SHP77 treated with DMSO at 0.1 percent for 48 hours (cell line): ENCODE results near the gene CCDC170.
"Not testable (repeated sequence)": the region's sequence is repeated elsewhere in the genome, so short reads cannot be mapped to it uniquely, and the experiment has no call there.

Experiments
- DNase-seq: peaks from one replicate; lab custom pipeline; 2025; lab: John Stamatoyannopoulos, UW

Gene CCDC170, protein sequence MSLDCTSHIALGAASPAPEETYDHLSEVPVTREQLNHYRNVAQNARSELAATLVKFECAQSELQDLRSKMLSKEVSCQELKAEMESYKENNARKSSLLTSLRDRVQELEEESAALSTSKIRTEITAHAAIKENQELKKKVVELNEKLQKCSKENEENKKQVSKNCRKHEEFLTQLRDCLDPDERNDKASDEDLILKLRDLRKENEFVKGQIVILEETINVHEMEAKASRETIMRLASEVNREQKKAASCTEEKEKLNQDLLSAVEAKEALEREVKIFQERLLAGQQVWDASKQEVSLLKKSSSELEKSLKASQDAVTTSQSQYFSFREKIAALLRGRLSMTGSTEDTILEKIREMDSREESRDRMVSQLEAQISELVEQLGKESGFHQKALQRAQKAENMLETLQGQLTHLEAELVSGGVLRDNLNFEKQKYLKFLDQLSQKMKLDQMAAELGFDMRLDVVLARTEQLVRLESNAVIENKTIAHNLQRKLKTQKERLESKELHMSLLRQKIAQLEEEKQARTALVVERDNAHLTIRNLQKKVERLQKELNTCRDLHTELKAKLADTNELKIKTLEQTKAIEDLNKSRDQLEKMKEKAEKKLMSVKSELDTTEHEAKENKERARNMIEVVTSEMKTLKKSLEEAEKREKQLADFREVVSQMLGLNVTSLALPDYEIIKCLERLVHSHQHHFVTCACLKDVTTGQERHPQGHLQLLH

DNA sequence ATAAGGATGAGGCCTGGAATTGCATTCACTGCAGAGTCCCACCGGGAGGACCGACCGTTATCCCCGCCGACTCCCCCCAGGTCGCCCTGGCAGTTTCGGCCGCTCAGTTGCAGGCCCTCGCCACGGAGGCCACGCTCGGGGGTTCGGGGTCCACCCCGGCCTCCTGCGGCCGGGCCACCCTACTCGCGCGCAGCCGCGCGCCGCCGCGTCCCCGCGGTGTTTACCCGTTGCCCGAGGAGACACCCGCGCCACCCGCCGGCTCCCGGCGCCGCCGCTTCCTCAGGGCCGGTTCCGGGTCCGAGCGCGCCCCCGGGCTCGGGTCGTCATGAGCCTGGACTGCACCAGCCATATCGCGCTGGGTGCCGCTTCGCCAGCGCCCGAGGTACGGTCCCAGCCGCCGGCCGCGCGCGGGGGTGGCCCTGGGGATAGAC lies at the start of gene CCDC170:
Gene CCDC170 (plus strand): TSS at position 214 of the 431 bp plus-strand sequence. CDS start 112 bp downstream, at position 326.
- no peak for DNase-seq

DNA sequence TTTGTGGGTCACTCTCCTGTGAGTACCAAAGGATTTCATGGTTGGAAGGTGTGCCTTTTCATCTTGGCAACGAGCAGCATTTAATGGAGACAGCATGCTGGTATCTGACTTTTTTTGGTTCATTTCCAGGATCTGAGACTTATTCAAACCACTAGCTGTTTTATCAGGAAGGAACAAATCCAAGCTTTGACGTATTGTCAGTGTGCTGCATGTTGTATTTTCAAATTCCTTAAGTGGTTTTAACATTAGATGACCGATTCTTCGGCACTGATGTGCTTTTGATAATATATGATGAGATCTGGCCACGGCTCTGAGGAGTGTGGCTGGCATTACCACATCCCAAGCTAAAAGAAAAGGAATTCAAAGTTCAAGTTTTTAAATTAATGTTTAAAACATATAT lies 48.3 kb upstream of the CCDC170 start:
- no peak for DNase-seq

DNA sequence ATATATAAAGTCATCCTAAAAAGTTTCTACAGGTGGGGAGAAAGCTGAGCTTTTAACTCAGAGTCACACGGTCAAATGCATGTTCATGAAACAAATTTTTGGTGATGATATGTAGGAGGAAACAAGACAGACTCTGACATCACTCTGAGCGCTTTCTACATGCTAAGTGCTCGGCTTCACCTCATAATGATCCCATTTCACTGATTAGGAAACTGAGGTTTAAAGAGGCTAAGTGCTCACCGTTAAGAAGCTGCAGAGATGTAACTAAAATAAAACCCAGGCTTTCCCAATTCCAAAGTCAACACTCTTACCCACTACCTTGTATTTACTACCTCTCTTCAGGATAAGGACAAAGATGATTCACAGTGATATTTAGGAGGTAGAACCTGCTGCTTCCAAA lies 46.6 kb upstream of the CCDC170 start:
- no peak for DNase-seq

DNA sequence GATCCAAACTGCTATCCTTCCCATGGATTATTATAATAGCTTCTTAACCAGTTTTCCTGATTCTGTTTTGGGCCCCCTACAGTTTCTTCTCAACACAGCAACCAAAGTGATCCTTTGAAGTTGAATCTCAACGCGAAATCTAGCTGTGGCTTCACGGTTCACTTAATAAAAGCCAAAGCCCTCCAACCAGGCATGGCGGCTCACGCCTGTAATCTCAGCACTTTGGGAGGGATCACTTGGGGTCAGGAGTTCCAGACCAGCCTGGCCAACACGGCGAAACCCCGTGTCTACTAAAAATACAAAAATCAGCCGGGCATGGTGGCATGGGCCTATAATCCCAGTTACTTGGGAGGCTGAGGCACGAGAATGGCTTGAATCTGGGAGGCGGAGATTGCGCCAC lies 45.2 kb upstream of the CCDC170 start:
- DNase-seq: no peak

- not testable (repeated sequence) for DNase-seq
Observed at GRCh38 chr6:151450928-151451327, 42.9 kb upstream of the CCDC170 start.

GRCh38 chr6:151451417-151451949 lies 42.3 kb upstream of the CCDC170 start:
- no peak for DNase-seq

DNA sequence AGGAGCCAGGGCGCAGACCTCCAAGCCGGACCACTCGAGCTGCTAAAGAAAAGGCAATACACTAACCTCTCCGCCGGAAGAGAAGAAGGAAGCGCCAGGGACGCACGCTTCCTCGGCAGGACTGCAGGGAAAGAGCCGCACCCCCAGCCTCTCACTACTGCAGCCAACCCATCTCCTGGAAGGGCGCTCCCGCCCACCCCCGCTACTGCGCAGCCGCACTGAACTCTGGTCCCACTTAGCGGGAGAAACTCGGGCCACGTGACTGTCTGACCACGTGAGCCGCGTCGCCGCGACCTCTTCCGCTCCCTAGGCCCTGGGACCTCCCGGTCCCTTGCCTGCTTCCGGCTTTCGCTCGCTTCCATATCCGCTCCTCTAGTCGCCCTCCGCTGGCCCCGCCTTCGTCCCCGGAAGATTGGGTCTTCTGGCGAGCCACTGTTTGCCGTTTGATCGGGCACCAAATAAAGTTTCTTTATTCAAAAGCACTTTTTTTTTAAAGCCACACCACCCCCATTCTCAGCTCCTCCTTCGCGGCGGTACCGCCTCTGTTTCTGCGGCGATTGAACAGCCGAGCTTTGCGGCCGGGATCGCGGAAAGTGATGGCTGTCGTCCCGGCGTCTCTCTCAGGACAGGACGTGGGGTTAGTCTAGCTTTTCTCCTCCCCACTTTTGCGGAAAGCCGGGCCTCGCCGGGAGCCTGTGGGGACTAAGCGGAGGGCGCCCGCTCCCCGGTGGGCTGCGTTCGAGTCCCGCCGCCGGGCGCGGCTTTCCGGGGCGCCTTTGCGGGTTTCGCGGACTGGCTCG lies 41.7 kb upstream of the CCDC170 start, which contains the start of gene RMND1:
Gene RMND1 (minus strand): TSS at position 177 of the 800 bp plus-strand sequence. CDS start 6,315 bp downstream, outside the sequence.
- peak; percentile 99 for DNase-seq

DNA sequence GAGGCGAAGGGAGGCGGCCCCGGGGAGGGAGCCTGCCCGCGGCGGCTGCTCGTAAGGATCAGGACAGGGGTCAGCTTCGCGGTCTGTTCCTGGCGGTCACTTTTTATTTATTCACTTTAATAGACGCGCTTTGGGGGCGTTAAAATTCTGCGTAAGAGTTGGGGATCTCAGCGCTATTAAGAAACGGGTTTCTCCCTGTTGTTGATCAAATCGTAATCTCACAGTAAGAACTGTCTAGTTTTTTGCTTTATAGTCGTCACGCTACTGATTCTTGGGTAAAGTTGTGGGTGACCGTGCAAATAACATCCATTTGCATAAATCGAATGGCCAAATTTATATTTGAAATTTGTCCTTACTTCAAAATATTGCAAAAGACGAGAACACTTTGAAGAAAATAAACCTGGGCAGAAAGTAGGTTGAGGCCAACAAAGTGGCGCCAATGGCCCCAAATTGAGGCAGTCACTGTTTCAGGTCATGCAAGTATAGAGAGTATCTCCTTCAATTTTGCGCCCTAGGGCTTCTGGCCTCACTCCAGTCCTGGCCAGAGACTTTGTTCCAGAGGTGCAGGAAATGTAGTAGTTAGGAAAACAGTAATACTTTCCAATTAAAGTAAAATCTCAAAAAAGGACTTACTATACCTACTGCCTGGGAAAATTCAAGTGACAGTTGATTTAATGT lies 40.9 kb upstream of the CCDC170 start:
- no peak for DNase-seq

GRCh38 chr6:151455751-151456398 lies 37.9 kb upstream of the CCDC170 start:
- DNase-seq: not testable (repeated sequence)

GRCh38 chr6:151461673-151462072 lies 32.1 kb upstream of the CCDC170 start:
- no peak for DNase-seq

DNA sequence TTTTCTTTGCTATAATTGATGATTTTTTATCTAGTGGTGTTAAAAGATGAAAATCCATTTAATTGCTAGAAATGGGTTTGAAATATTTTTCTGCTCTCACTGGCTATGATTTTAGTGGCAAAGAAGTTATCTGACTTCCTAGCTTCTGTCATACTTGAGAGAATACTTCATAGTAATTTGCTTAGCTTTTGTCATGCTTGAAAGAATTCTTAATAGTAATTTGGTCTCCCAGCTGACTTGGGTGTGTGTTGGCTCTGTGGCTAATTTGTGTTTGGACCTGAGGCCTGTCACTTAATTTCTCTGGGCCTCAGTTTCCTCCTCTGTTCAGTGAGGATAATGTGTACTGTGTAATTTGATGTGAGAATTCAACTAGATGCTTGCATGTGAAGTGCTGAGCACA lies 29.1 kb upstream of the CCDC170 start:
- DNase-seq: no peak

DNA sequence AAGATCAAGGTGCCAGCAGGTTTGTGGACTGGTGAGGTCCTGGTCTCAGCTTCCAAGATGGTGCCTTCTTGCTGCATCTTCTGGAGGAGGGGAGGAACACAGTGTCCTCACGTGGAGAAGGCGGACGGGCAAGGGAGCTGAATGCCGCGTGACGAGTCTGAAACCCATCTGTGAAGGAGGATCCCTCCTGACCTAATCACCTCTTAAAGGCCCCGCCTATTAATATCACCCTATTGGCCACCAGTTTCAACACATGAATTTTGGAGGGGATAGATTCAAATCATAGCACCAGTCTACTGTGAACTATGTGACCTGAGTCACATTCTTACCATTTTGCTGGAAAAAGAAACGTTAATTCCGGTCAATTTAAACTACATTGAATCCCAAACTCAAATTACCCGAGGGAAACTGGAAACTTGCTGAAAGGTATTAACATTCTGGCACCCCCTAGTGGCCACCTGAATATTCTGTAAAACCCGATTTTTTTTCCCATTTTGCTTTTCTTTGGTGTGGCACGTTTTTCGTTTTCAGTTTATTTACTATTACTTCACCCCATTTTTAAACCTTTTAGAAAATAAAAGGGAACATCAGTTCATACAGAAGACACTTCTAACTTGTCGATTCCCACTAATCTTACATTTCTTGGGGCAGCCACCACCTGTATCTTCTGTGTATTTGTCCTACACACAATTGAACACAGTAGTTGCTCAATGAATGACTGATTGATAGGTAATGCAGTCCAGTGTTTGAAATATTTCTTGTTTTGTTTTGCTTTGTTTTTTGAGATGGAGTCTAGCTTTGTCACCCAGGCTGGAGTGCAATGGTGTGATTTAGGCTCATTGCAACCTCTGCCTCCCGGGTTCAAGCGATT lies 17.9 kb upstream of the CCDC170 start:
- DNase-seq: peak; percentile 12

GRCh38 chr6:151477726-151478125 lies 16.1 kb upstream of the CCDC170 start:
- no peak for DNase-seq

DNA sequence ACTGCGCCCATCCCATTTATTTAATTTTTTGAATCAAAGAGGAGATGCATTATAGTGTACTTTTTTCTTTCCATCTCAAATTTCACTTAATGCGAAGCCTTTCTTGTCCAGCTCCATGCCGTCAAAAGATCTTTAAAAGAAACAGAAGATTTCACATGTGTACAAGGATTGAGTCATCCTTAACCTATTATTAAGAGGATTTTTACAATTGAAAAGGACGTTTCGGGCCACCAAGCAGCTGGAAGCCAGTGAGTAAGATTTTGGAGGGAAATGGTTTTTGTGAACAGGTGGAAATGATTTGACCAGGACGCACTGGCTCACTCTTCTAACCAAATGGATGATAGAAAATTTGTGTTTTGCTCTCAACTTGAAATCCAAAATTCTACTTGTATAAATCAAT lies 15.1 kb upstream of the CCDC170 start:
- DNase-seq: no peak

DNA sequence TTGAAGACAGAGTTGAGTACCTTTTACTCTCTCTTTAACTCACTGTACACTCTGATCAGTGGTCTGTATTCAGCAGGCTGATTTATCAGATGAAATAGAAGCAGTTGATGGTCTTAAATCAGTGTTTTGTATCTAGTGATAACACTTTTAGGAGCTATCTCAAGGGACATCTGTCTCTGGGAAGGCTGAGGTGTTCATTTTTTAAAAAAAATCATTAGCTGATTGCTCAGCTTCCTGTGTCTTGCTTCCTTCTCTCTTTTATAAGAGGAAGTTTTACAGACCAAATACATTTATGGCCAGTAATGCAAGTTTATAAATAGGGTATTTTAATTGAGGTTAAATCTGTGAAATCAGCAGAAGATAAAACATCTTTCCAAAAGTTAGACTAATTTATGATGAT lies 12.0 kb upstream of the CCDC170 start:
- no peak for DNase-seq

DNA sequence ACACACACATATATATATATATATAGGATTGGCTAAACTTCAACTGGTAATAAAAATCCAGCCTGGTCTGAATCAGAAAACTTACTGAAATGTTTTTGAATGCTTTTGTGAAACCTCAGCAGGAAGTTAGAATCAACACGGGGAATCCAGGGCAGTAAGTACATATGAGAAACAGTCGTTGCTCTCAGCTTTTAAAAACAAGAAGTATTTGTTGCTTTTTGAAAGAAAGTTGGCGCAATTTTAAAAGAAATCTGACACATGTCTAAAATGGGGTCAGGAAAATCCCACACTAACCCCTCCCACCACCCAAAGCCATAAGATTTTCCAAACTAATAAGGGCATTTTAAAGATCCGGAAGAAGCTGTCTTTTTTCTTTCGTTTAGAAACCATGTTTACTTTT lies 11.5 kb upstream of the CCDC170 start:
- DNase-seq: no peak

DNA sequence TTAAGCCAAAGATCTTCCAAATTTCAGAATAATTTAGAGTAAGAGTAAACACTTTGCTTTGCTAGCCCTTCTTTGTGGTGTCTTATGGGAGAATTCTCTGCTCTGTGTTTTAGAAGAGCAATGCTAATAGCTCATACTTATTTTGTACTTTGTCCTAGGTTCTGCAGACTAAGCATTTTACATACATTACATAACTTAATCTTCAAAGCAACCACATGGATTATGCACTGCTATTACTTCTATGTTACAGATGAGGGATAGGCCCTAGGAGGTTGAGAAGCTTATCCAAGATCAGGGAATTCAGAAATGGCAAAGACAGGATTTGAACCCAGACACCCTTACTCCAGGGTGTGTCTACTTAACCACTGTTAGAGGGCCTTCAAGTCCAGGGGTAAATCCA lies 9.8 kb upstream of the CCDC170 start:
- no peak for DNase-seq

DNA sequence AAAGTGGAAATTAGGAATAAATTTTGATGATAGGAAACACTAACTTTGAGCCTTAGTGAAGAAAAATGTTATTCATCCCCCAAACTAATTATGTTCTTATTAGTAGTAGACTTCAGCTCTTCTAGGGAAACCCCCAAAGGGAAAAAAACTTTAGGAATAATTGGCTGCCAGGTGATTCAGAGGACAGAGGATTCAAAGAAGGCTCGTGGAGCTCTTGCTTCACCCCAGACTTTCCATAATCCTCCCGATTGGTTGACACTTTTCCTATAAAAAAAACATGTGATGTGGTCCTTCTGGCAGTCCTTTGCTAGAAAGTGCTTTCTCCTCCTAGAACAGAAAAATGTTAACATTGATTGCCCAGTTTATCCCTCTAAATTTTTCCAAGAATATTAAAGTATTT lies 5.6 kb upstream of the CCDC170 start:
- DNase-seq: no peak

DNA sequence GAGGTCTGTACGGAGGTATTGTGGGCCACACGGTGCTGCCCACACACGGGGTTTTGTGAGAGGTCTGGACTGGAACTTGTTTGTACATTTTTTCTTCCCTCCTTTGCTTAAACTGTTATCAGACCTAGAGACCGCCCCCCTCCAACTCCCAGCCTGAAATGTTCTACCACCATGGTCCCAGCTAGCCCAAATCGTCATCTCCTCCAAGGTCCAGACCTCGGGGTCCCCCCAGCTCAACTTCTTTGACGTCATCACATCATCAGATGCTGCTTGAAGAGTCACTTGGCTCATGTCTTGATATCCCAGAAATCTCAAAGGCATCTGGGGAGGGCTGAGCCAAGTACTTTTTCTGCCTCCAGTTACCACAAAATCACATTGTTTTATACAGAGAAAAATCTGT lies 2.8 kb upstream of the CCDC170 start:
- no peak for DNase-seq
